ENCODE data around the gene ERFE.

GRCh38 chr2:238142382-238143205, 16.2 kb upstream of the ERFE start:
- TF ChIP-seq POLR2A (IDR thresholded peaks at IDR 0.05; ENCODE audit: low read length) = no peak
- no peak for TF ChIP-seq GATA1 (IDR thresholded peaks at IDR 0.05; ENCODE audit: low read depth, low read length)
